Hepatocyte (in vitro differentiated cells): ENCODE results near the gene CDH10.

Source experiments
- EZH2 ChIP-seq: fragments of 200-600 bp; sonication (generic); IDR thresholded peaks from 2 replicates; pipeline ENCODE4 v1.6.1; 2016; ENCODE audit warnings: antibody characterized with exemption, mild to moderate bottlenecking, borderline replicate concordance
- TF ChIP-seq, protein P1 (sequence below): fragments of 200-600 bp; sonication (generic); IDR thresholded peaks from 2 replicates; pipeline ENCODE4 v1.5.1; 2016; ENCODE audit warnings: antibody characterized with exemption, mild to moderate bottlenecking; ENCODE audit not compliant: poor library complexity

DNA sequence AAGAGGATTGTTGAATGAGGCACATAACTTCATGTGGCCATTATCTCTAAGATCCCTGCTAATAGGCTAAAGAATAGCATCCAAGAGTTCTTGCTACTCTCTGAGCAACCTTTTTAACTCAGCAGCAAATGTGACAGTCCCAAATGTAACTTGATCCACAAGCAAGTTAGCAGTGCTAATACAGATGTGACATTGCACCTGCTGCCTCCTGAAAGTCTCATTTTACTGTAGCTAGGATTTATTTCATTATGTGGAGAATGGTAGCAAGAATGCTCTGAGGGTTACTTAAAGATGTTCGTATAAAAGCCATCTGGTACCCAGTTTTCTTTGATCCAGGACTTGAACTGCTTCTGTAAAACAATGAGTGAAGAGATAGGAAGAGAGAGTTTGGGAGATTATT, 45.8 kb downstream of the CDH10 start:
- TF ChIP-seq, protein P1, sequence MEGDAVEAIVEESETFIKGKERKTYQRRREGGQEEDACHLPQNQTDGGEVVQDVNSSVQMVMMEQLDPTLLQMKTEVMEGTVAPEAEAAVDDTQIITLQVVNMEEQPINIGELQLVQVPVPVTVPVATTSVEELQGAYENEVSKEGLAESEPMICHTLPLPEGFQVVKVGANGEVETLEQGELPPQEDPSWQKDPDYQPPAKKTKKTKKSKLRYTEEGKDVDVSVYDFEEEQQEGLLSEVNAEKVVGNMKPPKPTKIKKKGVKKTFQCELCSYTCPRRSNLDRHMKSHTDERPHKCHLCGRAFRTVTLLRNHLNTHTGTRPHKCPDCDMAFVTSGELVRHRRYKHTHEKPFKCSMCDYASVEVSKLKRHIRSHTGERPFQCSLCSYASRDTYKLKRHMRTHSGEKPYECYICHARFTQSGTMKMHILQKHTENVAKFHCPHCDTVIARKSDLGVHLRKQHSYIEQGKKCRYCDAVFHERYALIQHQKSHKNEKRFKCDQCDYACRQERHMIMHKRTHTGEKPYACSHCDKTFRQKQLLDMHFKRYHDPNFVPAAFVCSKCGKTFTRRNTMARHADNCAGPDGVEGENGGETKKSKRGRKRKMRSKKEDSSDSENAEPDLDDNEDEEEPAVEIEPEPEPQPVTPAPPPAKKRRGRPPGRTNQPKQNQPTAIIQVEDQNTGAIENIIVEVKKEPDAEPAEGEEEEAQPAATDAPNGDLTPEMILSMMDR = no peak
- TF ChIP-seq EZH2 = no peak
